Skin of body (tissue), 2 donors: ENCODE measurements around the gene GAB2. TPM values are rescaled to one million over a fixed set of nuclear protein-coding genes. Genes with fewer than 3 reads are reported as not detected.
"Not testable (repeated sequence)": the region's sequence is repeated elsewhere in the genome, so short reads cannot be mapped to it uniquely, and the experiment has no call there.

Experiments
- DNase-seq: peaks from one replicate; lab custom pipeline; 2025; lab: John Stamatoyannopoulos, UW
- total RNA-seq: library from RNA; depleted of rRNA; stranded (reverse); fragments of >200 nt; gene quantifications from one replicate; pipeline ENCODE4 v1.2.3, GENCODE V29; 2014

GAB2 gene
- total RNA-seq, 1 donor from 2014 or later = 10.9 TPM

DNA sequence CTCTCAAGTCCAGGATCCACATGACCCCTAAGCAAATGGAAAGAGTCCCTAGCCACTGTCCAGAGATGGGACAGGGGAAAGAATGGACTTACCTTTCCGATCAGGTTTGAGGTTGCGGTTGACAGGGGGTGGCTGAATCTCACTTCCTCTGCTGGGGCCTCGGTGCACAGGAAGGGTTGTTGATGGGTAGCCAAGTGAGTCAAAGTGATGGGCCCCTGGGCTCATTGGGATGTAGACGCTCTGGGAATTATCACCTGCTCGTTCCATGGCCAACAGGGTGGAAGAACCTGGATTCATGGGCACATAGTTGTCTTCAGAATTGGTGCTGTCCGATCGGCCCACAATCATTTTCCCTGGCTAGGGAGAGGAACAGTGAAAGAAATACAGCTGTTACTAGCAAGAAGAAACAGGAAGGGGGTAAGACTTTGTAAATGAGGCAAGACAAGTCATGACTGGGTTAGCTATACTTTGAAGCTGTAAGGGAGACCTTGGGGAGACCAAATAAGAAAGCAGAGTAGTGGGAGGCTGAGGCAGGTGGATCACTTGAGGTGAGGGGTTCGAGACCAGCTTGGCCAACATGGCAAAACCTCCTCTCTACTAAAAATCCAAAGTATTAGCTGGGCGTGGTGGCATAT, 194.2 kb downstream of the GAB2 start:
- no peak for DNase-seq

DNA sequence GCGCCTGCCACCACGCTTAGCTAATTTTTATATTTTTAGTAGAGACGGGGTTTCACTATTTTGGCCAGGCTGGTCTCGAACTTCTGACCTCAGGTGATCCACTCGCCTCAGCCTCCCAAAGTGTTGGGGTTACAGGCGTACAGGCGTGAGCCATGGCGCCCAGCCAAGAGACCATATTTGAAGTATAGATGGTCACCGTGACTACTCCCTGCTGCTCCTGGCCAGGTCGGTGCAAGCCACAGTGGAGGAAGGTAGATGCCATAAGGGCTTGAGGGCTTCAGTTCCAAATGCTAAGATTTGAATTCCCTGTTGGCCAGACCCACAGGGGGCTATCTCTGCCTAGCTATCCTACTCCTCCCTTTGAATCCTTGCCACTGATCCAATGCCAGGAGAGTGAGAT, 194.9 kb downstream of the GAB2 start:
- not testable (repeated sequence) for DNase-seq

DNA sequence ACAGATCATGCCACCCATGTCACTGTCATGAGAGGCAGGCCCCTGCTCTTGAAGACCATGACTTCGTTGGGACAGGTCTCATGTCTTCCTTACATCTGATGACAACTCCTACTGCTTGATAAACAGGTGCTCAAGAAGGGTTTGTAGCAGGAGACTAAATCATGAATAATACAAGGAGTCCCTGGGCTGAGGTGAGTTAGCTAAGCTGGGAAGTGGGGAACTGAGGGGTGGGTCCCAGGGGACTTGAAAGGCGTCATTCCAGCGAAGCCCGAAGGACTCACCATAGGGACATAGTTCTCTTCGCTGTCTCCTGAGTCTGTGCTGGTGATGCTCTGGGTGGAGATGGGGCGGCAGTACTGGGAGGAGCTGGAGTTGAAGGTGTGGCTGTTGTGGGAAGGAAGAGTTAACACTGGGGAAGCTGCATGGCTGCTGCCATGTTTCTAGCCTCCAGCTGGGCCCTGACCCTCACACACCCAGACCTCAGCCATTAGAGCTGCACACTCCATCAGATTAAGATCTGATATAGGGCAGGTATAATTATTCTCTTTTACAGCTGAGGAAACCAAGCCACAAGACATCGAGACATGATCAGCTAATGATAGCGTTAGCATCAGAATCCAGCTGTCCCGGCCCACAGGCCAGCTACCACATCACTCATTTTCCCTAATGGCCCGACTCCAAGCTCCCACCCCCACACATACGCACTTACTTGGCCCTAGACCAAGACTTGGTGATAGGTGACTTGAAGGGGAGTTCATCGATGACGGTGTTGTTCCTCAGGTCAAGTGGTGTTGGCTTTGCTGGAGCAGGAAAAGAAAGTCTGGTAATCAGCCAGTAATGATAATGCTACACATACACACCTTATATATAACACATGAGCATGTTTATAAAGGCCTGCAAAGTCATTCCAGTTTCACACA, 196.0 kb downstream of the GAB2 start:
- no peak for DNase-seq

DNA sequence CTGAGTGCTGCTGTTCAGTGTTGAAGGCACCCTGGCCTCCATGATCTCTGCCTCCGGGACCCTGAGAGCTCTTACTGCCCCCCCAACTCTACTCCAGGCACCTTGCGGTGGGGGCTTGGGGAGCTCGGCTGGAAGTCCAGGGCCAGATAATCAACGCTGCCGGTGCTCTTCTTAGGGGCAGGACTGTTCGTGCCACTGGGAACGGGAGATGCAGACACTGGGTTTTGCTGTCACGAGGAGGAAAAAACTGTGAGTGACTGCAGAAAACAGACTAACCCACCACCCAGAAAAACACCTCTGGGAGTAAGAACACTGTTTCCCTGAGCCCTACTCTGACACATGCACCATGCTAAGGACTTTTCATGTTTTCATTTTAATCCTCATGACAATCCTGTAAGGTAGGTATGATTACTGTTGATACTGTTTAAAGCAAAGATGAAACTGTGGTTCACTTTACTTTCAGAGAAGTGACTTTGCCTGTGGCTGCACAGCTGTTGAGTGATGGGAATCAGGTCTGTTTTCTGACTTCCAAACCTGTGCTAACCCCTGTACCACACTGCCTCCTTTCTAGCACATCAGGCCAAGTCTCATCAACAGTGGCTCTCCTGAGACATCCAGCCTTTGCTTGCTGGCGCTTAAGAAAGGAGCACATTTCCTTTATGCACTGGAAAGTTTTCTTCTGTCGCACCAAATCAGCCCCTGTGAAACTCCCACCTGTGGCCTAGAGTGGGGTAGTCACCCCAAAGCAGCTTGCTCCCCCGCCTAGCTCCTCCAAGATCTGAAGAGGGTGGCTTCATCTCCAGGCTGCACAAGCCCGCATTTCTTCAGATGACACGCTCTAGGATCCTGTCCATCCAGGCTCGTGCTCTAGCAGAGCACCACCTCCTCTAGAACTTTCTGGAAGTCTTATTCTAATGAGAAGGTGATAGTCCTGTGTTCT, 197.1 kb downstream of the GAB2 start:
- no peak for DNase-seq

DNA sequence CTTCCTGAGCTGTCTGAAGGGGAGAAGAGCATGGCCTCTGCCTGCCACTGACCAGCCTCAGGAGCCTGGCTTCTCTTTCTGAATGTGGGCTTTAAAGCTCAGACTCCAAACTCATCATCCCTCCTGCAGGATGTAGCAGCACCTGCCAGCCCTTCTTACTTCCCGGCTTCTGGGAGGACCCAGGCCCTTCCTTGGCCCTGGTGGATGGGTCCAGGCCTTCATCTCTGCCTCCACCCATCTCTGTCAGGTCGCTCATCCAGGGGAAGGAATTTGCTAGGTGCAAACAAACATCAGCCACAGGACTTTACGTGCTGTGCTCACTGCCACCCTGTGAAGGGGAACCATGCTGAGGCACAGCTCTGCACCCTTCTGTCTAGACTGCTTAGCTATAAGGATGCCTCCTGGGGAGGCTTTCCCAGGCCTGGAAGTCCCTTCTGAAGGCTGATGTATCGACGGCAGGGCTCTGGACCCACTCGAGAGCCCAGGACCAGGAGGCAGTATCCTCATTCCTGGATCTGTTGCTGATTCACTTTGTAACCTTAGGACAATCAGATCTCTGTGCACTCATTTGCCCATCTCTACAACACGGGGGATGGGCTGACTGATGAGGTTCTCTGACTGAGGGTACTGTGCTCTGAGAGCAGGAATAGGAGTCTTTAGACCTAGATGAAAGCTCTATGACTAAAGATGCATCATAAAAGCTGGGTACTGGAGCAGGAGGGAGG, 198.0 kb downstream of the GAB2 start:
- DNase-seq = no peak

- no peak for DNase-seq
Observed at GRCh38 chr11:78218707-78219492, 198.7 kb downstream of the GAB2 start.

- DNase-seq = no peak
Observed at GRCh38 chr11:78217650-78218541, 199.7 kb downstream of the GAB2 start.

GRCh38 chr11:78216571-78217287, 200.9 kb downstream of the GAB2 start:
- no peak for DNase-seq

- no peak for DNase-seq
Observed at GRCh38 chr11:78216021-78216420, 201.6 kb downstream of the GAB2 start.

GRCh38 chr11:78214331-78215194, 203.1 kb downstream of the GAB2 start:
- no peak for DNase-seq

DNA sequence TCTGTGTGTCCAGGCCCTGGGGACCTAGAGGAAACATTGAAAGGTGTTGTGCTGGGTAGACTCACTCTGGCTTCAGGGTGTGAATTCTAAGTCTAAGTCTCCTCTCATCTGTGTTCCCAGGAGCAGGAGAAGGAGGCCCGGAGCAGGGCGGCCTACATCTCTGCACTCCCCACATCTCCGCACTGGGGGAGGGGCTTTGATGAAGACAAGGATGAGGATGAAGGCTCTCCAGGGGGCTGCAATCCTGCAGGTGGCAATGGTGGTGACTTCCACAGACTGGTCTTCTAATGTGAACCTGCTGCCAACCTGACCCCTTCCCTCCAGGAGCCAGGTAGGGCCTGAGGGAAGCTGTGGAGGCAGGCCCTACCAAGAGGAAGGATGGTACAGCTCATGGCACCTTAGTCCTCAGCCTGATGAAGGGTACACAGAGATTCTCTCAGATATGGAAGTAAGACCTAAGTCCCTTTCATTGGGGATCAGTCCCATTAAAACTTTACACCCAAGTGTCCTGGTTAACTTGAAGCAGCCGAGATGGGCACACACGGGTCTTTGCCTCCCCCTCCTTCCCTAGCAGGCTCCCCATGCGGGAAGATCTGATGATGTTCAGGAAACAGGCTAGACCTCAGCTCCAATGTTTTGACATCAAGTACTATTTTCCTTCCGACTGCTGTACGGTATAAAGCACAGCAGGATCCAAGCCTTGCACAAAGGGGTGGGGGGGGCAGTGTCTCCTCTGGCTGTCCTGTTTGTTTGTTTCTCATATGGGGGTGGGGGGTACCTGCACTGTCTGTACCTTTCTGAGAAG, 203.9 kb downstream of the GAB2 start:
- DNase-seq = no peak

GRCh38 chr11:78212586-78213371, 204.8 kb downstream of the GAB2 start:
- no peak for DNase-seq

DNA sequence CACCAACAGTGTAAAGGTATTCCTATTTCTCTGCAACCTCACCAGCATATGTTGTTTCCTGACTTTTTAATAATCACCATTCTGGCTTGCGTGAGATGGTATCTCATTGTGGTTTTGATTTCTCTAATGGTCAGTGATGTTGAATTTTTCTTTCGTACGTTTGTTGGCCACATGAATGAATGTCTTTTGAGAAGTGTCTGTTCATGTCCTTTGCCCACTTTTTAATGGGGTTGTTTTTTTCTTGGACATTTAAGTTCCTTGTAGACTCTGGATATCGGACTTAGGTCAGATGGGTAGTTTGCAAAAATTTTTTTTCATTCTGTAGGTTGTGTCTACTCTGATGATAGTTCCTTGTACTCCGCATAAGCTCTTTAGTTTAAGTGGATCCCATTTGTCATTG, 206.1 kb downstream of the GAB2 start:
- no peak for DNase-seq

- no peak for DNase-seq
Observed at GRCh38 chr11:78210000-78210608, 207.5 kb downstream of the GAB2 start.

GRCh38 chr11:78209478-78209877, 208.1 kb downstream of the GAB2 start:
- DNase-seq = no peak
